ENCODE results near the gene ZMIZ1. TPM values are rescaled to one million over a fixed set of nuclear protein-coding genes. Genes with fewer than 3 reads are reported as not detected.

The ZMIZ1 gene
- total RNA-seq, 1 donor from 2014 or later, result 93.9 TPM

- peak overlapping the region; percentile 92 for H3K27ac Mint-ChIP-seq
- peak; percentile 68 for ATAC-seq (ENCODE audit: low read depth)
- H3K9me3 Mint-ChIP-seq, result no peaks in the 10 kb centered on the region
- H3K4me3 Mint-ChIP-seq, result peak overlapping the region; percentile 69
- no peaks in the 10 kb centered on the region for H3K27me3 Mint-ChIP-seq
- ChIA-PET POLR2A (interaction anchor here (0.7 to 20.1 kb wide), 7 partner anchors 9 to 1233 kb away, joined by 3 to 311 read pairs (median 3); no protein-coding TSS in a partner anchor), CTCF (interaction anchor here (1.4 to 1.7 kb wide), 3 partner anchors 16 to 18 kb away, joined by 4 read pairs; no protein-coding TSS in a partner anchor)
- peaks cover 96% of the 10 kb centered on the region for H3K4me1 Mint-ChIP-seq
- intact Hi-C loops (cut with micrococcal nuclease), result loop anchor here (1.0 kb wide), 4 partner anchors 16 to 81 kb away; partner anchors contain the start of gene PPIF
- H3K36me3 Mint-ChIP-seq (ENCODE audit: low read depth), result no peaks in the 10 kb centered on the region
- DNase-seq, result peak; percentile 40
- no peak for TF ChIP-seq CTCF (IDR thresholded peaks at IDR 0.05)
Observed at GRCh38 chr10:79266543-79267312, 198.0 kb downstream of the ZMIZ1 start.

GRCh38 chr10:79267499-79267898 lies 198.7 kb downstream of the ZMIZ1 start:
- ATAC-seq (ENCODE audit: low read depth) (no peak), DNase-seq (no peak)
- ChIA-PET POLR2A (interaction anchor here (0.7 to 20.1 kb wide), 4 partner anchors 13 to 1233 kb away, joined by 3 to 311 read pairs (median 32); no protein-coding TSS in a partner anchor), CTCF (interaction anchor here (1.4 to 1.7 kb wide), 3 partner anchors 16 to 19 kb away, joined by 4 read pairs; no protein-coding TSS in a partner anchor)
- Mint-ChIP-seq H3K9me3 (no peaks in the 10 kb centered on the region), H3K36me3 (ENCODE audit: low read depth) (no peaks in the 10 kb centered on the region), H3K27me3 (no peaks in the 10 kb centered on the region), H3K27ac (peak overlapping the region; percentile 53), H3K4me3 (no peak overlapping the region), H3K4me1 (peaks cover 92% of the 10 kb centered on the region)
- no peak for TF ChIP-seq CTCF (IDR thresholded peaks at IDR 0.05)
- intact Hi-C loops (cut with micrococcal nuclease), result no loop called here

GRCh38 chr10:79268161-79268601 lies 199.4 kb downstream of the ZMIZ1 start:
- intact Hi-C loops (cut with micrococcal nuclease), result no loop called here
- H3K36me3 Mint-ChIP-seq (ENCODE audit: low read depth), result no peaks in the 10 kb centered on the region
- CTCF ChIA-PET, result interaction anchor here (1.4 to 1.7 kb wide), 3 partner anchors 15 to 19 kb away, joined by 4 read pairs; no protein-coding TSS in a partner anchor
- no peak for TF ChIP-seq CTCF (IDR thresholded peaks at IDR 0.05)
- peaks cover 87% of the 10 kb centered on the region for H3K4me1 Mint-ChIP-seq
- peak overlapping the region; percentile 57 for H3K27ac Mint-ChIP-seq
- POLR2A ChIA-PET, result interaction anchor here (0.5 to 20.1 kb wide), 5 partner anchors 14 to 73 kb away, joined by 3 to 311 read pairs (median 6); no protein-coding TSS in a partner anchor
- ATAC-seq (ENCODE audit: low read depth), result no peak
- no peak for DNase-seq
- no peak overlapping the region for H3K4me3 Mint-ChIP-seq
- H3K27me3 Mint-ChIP-seq, result no peaks in the 10 kb centered on the region
- no peaks in the 10 kb centered on the region for H3K9me3 Mint-ChIP-seq

- no peak for TF ChIP-seq CTCF (IDR thresholded peaks at IDR 0.05)
- CTCF ChIA-PET, result interaction anchor here (1.7 kb wide), 1 partner anchor 18 kb away, joined by 4 read pairs; no protein-coding TSS in a partner anchor
- no peaks in the 10 kb centered on the region for H3K36me3 Mint-ChIP-seq (ENCODE audit: low read depth)
- POLR2A ChIA-PET, result interaction anchor here (0.5 to 20.1 kb wide), 5 partner anchors 14 to 72 kb away, joined by 3 to 311 read pairs (median 6); no protein-coding TSS in a partner anchor
- H3K9me3 Mint-ChIP-seq, result no peaks in the 10 kb centered on the region
- DNase-seq, result no peak
- peak overlapping the region; percentile 57 for H3K27ac Mint-ChIP-seq
- H3K27me3 Mint-ChIP-seq, result no peaks in the 10 kb centered on the region
- no peak overlapping the region for H3K4me3 Mint-ChIP-seq
- intact Hi-C loops (cut with micrococcal nuclease), result no loop called here
- no peak for ATAC-seq (ENCODE audit: low read depth)
- peaks cover 83% of the 10 kb centered on the region for H3K4me1 Mint-ChIP-seq
Observed at GRCh38 chr10:79268742-79269141, 200.0 kb downstream of the ZMIZ1 start.

- H3K4me3 Mint-ChIP-seq, result peak overlapping the region; percentile 7
- ChIA-PET POLR2A (interaction anchor here (0.6 to 20.1 kb wide), 3 partner anchors 16 to 63 kb away, joined by 3 to 311 read pairs (median 57); no protein-coding TSS in a partner anchor), CTCF (no interaction called here)
- H3K9me3 Mint-ChIP-seq, result no peaks in the 10 kb centered on the region
- H3K36me3 Mint-ChIP-seq (ENCODE audit: low read depth), result no peaks in the 10 kb centered on the region
- DNase-seq (no peak), ATAC-seq (ENCODE audit: low read depth) (no peak)
- H3K27me3 Mint-ChIP-seq, result no peaks in the 10 kb centered on the region
- no peak for TF ChIP-seq CTCF (IDR thresholded peaks at IDR 0.05)
- peak overlapping the region; percentile 47 for H3K27ac Mint-ChIP-seq
- peaks cover 76% of the 10 kb centered on the region for H3K4me1 Mint-ChIP-seq
- intact Hi-C loops (cut with micrococcal nuclease), result no loop called here
Observed at GRCh38 chr10:79269443-79269842, 200.7 kb downstream of the ZMIZ1 start.
